Mucosa of gallbladder (tissue), 1 donor: ENCODE data around the gene RPL37A. TPM values are rescaled to one million over a fixed set of nuclear protein-coding genes. Genes with fewer than 3 reads are reported as not detected.

Experiments
- DNase-seq: peaks from one replicate; pipeline ENCODE4 v3.0.0-alpha.2; 2020; ENCODE audit warnings: low spot score
- total RNA-seq: library from RNA; stranded (reverse); gene quantifications from one replicate; pipeline ENCODE4 v1.2.1, GENCODE V29; 2021
- donor health status: DM: no; HTN: no; CAD: no.

The RPL37A gene
- 1,676 TPM for total RNA-seq

DNA sequence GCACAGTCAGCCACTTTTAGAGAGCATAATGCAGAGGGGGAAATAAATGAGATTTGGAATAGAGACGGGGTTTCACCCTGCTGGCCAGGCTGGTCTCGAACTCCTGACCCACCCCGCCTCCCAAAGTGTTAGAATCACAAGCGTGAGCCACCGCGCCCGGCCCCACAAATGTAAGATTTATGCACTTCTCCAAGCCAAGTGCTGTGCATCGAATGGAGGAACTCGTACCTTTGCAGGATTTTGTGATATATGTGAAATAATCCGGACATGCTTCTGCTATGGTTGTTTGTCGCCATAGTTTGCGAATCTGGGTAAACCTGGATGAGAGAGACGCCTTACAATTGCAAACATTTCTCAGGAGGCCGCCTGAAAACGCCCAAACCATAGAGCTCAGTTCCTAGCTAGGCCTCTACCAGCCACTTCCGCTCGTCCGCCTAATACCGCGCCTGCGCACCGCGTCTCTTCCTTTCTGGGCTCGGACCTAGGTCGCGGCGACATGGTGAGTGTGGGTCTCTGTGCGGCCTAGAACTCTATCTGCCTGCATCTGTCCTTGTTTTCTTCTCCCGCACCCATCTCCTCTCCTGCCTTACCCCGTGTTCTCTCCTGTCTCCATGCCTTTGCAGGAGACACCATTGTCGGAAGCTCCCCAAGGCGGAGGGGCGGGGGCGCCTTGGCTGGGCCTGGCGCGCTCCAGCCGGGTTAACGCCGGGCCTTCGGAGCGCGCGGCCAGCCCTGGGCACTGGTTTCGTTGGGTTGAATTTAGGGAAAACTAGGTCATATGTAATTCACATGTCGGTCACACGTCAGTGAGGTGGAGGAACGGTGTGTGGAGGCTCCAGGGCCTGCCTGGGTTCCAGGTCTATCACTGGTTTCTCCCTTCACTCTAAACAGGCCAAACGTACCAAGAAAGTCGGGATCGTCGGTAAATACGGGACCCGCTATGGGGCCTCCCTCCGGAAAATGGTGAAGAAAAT, at the start of gene RPL37A:
Gene RPL37A, plus strand, starts transcription at position 466 of the 974 bp plus-strand sequence. Its CDS starts 31 bp downstream, at position 497.
- peak; percentile 95 for DNase-seq

DNA sequence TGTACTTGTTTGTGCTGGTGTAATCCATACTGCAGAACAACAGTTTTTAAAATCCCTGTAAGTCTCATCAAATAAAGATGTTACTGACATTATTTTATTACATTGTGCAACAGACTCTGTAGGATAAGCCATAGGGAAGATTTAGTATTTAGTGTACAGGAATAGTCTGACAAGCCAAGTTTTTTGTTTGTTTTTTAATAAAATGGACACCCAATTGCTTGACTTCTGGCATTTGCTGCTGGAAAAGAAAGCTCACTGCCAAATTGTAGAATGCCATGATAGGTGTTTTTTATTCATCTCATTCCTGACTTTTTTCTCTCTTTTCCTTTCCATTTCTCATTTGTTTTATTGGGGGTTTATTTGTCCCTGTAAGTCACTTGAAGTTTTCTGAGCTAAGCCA, 48.3 kb upstream of the RPL37A start:
- DNase-seq: no peak

DNA sequence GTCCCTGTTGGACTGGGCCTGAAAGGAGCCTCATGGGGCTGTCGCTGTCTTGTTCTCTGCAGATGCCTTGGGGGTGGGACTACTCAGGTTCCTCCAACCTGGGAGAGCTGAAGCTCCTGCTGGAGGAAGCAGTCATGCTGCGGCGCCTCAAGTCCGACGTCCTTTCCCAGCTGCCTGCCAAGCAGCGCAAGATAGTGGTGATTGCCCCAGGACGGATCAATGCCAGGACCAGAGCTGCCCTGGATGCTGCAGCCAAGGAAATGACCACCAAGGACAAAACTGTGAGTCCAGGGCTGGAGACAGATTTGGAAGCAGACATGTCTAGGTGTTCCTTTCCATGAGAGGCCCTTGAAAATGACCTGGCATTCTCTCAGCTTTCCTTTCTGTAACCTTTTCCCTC, 47.9 kb upstream of the RPL37A start:
- no peak for DNase-seq

DNA sequence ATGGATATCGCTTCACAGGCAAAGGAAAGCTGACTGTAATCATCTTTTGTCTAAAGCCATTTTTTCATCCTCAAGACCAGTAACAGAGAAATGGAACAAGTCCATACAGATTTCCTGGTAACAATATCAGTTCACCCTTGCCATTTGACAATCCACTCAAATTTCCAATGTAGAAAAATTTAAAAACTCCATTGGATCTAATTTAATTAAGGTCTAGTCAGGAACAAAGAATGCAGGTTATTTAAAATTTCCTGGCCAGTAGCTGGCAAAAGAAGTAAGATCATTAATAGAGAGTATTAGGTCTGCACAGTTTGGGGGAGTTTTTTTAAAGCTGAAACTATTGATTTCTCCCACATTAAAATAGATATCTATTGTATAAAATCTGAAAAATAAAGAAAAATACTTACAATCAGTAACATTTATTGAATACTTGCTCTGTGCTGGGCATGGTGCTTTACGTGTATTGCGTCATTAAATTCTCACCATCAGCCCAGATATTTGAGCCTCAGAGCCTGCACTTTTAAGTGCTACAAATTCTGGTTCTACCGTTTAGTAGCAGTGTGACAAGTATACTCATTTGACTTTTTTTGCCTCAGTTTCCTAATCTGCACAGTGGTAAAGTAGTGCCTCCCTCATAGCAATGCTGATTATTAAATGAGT, 44.6 kb upstream of the RPL37A start:
- DNase-seq: no peak

DNA sequence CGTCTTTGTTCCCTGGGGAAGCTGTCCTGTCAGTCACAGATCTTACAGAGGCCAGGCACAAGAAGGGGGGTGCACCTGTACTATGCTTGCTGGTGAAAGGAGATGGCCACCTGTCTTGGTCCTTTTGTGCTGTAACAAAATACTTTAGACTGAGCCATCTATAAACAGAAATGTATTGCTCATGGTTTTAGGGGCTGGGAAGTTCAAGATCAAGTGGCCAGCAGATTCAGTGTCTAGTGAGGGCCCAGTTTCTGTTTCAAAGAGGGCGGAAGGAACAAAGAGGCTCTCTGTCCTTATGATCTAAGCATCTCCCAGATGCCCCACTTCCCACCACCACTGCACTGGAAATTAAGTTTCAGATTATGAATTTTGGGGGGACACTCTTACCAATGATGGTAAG, 35.5 kb upstream of the RPL37A start:
- DNase-seq: no peak

DNA sequence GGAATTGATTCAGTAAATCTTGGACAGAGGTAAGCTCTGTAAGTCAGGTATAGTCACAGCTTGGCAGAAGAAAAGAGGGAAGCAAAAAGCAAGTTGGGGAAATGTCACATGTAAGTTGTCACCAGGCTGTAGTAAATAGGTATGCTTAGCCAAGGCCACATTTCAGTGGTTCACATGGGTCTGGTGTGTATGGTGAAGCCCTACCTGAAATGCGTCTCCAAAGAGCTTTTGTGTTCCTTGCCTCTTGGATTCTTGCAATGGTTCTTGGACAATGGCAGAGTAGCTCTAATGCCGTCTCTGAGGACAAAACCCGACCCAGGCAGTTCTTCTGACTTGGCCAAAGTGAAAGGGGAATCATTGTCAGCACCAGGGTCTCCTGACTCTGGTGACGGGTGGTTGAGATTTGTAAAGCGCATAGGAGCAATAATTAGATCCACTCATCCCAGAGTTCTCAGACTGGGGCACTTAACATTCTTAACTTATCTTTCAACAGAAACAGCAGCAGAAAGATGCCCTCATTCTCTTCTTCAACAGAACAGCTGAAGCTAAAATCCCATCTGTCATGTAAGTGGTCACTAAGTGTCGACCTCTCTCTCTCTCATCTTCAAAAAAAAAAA, 34.4 kb upstream of the RPL37A start:
- DNase-seq: no peak

DNA sequence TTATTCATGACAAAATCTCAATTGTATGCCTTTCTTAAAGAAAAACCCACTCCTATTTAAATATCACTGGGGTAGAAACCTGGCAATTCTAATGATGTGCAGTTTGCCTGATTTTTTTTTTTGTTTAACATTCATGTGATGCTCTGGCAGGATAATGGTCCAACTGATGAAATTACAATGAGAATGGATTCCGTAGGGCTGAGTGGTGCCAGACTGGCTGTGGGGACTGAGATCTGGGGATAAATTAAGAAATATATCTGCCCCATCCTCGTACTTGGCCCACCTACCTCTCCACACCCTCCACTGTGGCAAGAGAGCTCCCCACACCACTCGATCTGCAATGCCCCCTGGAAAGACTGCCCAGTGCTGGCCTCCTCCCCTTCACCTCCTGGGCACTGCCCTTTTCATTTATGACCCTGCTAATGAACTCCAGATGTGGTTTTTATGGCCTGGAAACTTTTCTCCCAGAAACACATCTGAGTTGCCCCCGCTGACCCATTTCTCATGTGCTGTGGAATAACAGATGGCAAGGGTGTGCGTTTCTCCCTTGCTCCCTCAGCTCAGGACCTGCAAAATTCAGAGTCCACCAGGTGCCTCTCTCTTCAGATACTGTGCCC, 33.0 kb upstream of the RPL37A start:
- no peak for DNase-seq

DNA sequence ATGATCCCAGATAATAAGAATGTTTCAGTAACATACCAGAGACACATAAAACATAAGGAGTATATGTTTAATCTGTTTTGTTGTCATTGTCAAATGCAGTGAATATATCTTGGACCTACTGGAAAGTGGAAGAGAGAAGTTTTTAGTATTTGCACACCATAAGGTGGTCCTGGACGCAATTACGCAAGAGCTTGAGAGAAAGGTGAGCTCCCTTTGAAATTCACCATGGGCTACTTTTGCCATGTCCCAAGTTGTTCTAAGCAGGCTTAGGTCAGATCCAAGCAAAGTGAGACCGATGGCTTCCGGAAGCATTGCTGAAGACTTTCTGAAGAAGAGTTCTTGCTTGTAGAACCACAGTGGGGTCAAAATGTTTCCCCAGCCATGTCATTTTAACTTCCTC, 30.8 kb upstream of the RPL37A start:
- DNase-seq: no peak

DNA sequence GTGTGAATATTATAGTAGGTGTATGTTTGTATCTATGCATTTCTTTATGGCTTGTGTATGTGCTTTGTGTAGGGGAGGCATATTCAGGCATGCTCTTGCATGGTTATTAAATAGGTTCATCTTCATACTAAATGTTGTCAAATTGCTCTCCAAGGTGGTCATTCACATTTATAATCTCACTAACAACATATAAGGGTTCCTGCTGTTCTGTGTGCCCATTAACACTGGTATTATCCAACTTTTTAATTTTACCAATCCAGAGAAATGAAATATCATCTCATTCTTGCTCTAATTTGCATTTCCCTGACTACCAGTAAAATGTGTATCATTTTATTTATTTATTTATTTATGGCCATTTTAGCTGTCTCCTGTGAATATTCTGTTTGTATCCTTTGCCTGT, 29.0 kb upstream of the RPL37A start:
- no peak for DNase-seq

DNA sequence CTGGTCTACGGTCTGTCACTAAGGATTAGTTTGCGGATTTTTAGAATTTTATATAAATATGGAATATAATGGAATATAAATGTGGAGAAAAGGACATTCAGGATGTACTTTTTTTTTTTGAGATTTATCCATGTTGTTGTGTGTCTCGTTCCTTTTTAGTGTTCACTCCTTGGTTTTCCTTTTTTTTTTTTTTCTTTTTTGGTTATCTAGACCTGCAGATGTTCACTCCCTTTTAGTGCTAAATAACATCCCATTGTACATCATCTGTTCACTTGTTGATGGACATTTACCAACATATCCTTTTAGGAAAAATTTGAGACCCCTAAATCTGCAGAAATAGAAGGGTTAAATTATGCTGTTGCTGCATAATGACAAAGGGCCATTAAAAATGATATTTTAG, 25.5 kb upstream of the RPL37A start:
- DNase-seq: no peak

DNA sequence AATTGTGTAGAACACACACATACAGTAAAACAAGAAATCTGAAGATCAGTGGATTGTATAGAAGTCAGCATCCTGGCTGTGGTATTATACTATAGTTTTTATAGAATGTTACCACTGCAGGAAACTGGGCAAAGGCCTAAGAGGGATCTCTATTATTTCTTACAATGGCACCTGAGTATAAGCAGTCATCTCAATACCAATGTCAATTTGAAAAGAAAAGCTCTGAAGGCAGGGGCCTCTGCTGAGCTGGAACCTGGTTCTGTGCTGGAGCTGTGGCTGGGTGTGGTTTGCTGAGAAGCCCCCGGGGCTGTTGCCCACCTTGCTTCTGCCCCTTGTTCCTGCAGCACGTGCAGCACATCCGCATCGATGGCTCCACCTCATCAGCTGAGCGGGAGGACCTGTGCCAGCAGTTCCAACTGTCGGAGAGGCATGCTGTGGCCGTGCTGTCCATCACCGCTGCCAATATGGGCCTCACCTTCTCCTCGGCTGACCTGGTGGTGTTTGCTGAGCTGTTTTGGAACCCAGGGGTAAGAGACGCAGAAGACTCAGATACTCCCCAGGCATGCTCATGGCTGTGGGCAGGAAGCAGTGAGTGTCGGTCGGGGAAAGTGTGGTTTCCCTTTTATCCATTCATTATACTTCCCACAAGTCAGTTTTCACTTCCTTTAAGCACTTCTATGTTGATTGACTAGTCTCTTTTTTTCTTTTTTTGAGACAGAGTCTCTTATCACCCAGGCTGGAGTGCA, 23.5 kb upstream of the RPL37A start:
- DNase-seq: no peak

DNA sequence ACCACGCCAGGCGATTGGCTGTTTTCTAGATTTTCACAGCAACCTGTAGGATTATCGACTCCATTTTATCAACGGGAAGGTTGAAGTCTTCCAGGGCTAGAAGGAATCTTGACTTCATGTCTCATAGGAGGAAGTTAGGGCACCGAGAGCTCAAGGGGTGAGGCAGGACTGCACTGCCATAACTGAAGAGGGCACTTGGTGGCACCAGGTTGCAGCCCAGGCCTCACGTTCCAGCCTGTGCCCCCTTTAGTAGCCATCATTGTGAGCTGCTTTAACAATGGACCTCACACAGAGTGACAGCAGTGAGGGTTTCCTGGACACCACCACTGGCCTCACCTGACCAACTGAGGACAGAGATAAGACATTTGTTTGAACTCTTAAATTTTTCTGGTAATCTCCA, 22.9 kb upstream of the RPL37A start:
- no peak for DNase-seq

DNA sequence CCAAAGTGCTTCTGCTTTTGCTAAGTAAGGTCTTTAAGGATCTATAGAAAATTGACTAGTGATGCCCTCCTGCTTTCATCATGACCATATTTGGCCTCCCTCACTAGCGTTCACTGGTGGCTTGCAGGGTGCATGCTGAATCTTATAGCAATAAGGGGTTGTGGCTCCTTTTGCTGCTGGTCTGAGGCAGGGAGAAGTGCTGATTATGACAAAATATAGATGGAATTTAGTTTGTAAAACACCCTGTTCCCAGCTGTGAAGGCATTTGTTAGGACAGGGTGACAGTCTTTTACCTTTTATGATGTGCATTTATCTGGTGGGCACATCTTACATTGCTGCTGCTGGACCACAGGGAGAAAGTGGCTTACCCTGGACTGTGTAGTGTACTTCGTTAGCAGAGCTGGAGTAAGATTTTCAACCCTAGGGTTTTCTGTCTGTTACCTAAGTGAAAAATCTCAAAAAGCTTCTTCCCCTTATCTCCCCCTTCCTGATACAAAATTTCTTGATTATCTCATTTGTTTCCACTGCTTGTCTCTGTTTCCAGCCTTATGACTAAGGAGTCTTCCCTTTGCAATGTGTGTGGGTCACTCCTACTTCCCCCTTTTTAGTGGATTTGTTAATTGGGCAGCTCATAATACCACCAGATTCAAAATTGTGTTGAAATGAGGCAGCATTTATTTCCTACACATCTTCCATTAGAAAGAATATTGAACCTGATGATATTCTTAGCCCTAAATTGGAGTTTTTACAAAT, 21.2 kb upstream of the RPL37A start:
- DNase-seq: no peak

DNA sequence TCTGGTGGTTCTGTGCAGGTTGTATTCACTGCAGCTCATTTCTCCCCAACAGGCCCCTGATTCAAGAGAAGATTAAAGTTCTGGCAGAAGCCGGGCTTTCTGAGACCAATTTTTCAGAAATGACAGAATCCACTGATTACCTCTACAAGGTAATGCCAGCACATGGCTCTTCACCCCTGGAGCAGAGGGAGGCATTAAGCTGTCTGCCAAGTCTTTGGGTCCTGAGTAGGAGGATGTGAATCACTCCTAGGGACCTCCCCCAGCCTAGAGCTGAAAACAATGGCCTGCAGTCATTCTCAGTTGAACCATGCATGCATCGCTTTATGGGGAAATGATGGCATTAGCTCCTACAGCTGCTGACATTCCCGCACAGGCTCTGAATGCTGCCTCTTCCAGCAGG, 20.5 kb upstream of the RPL37A start:
- DNase-seq: no peak

DNA sequence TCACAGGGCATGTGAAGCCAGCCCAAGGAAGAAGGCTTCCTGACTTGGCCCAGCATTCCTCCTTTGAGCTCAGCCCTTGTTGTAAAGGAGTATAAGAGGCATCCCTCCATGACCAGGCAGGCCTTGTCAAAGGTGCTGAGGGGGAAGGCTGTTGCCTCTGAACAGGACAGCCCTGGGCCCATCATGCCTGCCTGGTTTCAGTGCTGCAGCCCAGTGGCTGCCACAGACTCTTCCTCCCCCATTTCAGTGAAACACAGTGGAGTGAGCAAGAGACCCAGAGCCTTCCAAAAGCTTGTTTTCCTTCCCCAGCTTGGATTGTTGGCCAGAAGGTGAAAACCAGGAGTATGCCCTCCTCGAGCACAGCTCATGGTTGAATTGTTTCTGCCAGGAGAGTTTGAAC, 19.9 kb upstream of the RPL37A start:
- DNase-seq: no peak

DNA sequence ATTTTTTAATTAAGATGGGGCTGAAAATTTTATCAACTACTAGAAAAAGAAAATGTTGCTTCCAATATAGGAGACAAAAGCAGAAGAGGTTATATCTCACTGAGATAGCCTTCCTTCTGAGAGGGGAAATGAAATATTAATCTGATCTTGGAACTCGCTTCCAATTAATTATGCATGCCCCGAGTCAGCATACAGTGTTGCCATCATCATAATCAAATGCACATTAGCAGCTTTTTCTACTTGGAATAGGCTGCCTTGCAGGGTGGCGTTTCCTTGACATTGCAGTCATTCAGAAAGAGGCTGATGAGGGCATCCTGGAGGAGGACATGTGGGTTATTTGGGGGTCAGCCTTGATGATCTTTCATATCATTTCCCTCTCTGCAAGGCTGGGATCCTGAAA, 18.4 kb upstream of the RPL37A start:
- DNase-seq: no peak

DNA sequence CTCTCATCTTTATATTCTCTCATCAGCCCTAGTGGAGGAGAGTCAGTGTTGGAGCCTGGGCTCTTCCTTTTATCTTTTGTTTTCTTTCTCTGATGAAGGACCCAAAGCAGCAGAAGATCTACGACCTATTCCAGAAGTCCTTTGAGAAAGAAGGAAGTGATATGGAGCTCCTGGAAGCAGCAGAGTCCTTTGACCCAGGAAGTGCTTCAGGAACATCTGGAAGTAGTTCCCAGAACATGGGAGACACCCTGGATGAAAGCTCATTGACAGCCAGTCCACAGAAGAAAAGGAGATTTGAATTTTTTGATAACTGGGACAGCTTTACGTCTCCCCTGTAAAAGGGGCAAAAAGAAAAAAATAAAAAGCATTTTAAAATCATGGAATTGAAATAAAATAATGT, 16.0 kb upstream of the RPL37A start:
- DNase-seq: no peak

DNA sequence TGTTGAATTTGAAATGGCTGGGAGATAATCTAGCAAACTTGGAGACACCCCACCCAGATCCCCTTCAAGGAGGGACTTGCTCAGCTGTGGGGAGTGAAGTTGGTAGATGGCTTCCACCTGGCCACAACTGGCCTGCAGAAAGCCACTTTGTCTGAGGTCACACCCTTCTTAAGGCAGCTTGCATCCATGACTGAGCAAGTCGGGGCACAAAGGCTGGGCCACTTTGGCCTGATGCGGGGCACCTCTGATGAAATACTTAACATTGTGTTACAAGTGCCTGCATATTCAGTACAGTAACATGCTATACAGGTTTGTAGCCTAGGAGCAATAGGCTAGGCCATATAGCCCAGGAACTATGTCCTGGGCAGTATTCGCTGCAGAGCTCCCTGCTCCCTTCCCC, 13.4 kb upstream of the RPL37A start:
- DNase-seq: no peak

DNA sequence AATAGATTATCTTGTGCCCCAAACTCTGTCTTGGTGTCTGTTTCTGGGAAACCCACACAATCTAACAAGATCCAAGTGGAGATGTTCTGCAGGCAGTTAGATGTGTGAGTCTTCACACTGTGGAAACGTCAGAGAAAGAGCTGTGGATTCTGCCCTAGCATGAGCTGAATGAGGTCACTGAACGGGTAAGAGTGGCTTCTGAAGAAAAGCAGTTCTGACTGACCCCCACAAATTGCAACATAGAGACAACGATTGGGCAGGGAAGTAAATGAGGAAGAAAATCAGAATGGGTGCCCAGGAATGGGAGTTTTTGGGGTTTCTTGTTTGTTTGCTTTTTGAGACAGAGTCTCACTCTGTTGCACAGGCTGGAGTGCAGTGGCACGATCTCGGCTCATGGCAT, 12.9 kb upstream of the RPL37A start:
- no peak for DNase-seq

DNA sequence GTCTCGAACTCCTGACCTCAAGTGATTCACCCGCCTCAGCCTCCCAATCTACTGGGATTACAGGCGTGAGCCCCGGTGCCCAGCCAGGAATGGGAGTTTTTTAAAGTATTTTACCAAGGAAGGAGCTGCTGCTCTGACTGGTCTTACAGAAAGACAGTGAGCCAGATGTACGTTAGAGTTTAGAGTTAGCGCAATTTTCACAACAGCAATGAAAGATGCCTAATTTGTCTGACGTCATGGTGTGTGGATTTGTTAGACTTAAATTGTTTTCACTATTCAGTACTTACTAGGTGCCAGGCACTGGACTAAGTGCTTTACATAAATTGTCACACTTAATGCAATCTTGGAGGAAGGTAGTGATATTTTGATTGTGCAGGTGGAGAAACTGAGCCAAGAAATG, 12.4 kb upstream of the RPL37A start:
- DNase-seq: no peak

DNA sequence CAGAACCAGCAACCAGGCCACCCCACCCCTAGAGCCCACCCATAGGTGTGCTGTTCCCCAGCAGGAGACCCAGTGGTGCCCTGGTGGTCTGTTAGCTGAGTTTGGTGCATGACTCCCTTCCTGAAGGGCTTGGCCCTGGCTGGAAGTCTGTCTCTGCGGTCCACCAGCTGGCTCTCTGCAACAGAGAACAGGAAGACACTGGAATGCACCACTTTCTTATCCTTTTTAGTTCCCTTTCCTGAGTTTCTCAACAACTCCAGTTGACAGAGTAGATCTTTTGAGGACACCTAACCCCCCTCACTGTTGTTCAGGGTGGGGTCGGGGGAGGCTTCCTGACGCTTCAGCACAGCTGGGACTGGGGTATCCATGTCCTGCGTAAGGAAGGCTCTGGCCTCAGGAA, 11.9 kb upstream of the RPL37A start:
- no peak for DNase-seq
